GM12874 (cell line): ENCODE data around the gene TMED8.

Experiments used
- CTCF ChIP-seq: IDR thresholded peaks from 2 replicates; pipeline ENCODE4 v1.5.1; 2011; ENCODE audit warnings: low read depth, mild to moderate bottlenecking, control low read depth, low read length, moderate library complexity; ENCODE audit not compliant: insufficient read depth

TMED8 gene

DNA sequence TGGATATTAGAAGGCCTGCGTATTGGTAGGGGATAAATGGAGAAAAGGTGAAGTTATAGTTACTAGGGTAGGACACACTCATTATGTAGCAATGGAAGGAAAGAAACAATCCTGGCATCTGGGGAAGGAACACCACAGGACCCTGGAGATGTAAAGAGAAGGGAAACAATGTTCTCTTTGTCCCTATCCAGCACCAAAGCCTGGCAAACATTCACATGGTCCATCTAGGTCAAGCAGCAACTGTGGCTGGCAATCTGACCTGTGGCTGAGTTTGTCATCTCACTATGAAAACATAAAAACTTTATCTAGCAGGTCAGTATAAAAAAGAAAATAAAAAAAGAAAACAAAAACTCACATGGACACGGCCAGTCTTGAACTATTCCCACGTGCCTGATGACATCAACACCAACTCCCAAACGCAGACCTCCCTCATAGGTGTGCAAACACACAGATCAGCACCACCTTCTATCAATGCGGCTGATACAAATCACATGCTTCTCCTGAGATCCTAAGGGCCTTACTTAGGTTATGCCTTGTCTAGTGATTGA, 58.8 kb downstream of the TMED8 start:
- no peak for TF ChIP-seq CTCF

- no peak for TF ChIP-seq CTCF
These were observed 60.0 kb downstream of the TMED8 start for GRCh38 chr14:77316872-77317301.

DNA sequence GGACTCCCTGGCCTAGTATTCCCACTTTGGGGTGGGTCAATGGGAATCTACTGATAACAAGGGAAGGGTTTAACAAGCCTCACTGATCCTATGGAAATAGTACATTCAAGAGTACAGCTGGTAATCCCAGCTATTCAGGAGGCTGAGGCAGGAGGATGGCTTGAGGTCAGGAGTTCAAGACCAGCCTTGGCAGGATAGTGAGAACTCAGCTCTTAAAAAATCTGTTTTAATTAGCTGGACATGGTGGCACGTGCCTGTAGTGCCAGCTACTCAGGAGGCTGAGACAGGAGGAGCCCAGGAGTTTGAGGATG, 60.7 kb downstream of the TMED8 start:
- no peak for TF ChIP-seq CTCF

- no peak for TF ChIP-seq CTCF
These were observed 62.1 kb downstream of the TMED8 start for GRCh38 chr14:77314539-77315457.

- no peak for TF ChIP-seq CTCF
These were observed 62.9 kb downstream of the TMED8 start for GRCh38 chr14:77314043-77314442.

- no peak for TF ChIP-seq CTCF
These were observed 63.5 kb downstream of the TMED8 start for GRCh38 chr14:77313371-77313770.

- TF ChIP-seq CTCF, result no peak
These were observed 65.7 kb downstream of the TMED8 start for GRCh38 chr14:77311217-77311616.
